Measurements from ENCODE around the gene ADAMTSL1. TPM values are rescaled to one million over a fixed set of nuclear protein-coding genes. Genes with fewer than 3 reads are reported as not detected.

ADAMTSL1 gene
- total RNA-seq, 2 experiments from 2014 or later: not detected

DNA sequence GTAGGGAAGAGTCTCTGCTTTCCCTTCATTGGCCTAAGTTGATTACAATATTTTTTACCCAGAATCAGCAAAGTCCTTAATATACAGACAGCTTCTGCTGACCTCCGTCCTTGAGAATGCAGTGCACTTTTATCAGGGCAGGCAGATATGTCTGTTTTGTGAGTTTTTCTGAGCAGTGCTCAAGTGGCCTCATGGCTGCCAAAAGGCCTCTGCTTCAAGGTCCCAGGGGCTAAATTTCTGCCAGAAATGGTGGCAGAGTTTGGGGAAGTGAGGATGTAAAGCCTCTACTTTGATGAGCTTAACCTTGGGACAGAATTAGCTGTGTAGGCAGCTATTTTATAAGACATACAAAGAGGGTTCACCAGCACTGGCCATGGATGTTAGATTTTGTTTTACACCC lies 275.8 kb downstream of the ADAMTSL1 start:
- intact Hi-C loops (cut with micrococcal nuclease): no loop called here
- TF ChIP-seq, protein P1, sequence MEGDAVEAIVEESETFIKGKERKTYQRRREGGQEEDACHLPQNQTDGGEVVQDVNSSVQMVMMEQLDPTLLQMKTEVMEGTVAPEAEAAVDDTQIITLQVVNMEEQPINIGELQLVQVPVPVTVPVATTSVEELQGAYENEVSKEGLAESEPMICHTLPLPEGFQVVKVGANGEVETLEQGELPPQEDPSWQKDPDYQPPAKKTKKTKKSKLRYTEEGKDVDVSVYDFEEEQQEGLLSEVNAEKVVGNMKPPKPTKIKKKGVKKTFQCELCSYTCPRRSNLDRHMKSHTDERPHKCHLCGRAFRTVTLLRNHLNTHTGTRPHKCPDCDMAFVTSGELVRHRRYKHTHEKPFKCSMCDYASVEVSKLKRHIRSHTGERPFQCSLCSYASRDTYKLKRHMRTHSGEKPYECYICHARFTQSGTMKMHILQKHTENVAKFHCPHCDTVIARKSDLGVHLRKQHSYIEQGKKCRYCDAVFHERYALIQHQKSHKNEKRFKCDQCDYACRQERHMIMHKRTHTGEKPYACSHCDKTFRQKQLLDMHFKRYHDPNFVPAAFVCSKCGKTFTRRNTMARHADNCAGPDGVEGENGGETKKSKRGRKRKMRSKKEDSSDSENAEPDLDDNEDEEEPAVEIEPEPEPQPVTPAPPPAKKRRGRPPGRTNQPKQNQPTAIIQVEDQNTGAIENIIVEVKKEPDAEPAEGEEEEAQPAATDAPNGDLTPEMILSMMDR (IDR thresholded peaks at IDR 0.05): no peak
- Mint-ChIP-seq H3K9me3 (no peaks in the 10 kb centered on the region), H3K4me3 (no peak overlapping the region), H3K27ac (no peak overlapping the region), H3K4me1 (ENCODE audit: low read depth) (no peaks in the 10 kb centered on the region), H3K36me3 (ENCODE audit: low read depth) (no peaks in the 10 kb centered on the region), H3K27me3 (no peaks in the 10 kb centered on the region)
- CTCF ChIA-PET: no interaction called here
- DNase-seq (no peak), ATAC-seq (no peak)
- POLR2A ChIA-PET: interaction anchor here (0.8 kb wide), 1 partner anchor 520 kb away, joined by 3 read pairs; no protein-coding TSS in a partner anchor

DNA sequence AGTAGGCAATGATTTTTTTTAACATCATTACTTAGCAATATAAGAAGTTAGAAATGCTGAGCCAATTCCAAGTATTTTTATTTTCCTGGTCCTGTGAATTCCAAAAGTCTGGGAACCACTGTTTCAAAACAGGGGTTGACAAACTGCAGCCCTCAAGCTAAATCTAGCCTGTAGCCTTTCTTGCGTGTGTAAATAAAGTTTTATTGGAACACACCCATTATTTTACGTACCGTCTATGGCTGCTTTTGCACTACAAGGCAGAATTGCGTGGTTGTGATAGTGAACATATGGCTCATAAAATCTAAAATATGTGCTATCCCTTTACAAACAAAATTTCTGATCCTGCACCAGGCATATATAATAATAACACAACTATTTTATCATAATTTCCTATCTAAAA lies 280.0 kb downstream of the ADAMTSL1 start:
- H3K4me3 Mint-ChIP-seq: no peak overlapping the region
- DNase-seq: no peak
- ATAC-seq: no peak
- TF ChIP-seq, protein P1 (IDR thresholded peaks at IDR 0.05): no peak
- H3K36me3 Mint-ChIP-seq (ENCODE audit: low read depth): no peaks in the 10 kb centered on the region
- H3K27me3 Mint-ChIP-seq: no peaks in the 10 kb centered on the region
- H3K4me1 Mint-ChIP-seq (ENCODE audit: low read depth): no peaks in the 10 kb centered on the region
- intact Hi-C loops (cut with micrococcal nuclease): no loop called here
- H3K9me3 Mint-ChIP-seq: no peaks in the 10 kb centered on the region
- CTCF ChIA-PET: no interaction called here
- no peak overlapping the region for H3K27ac Mint-ChIP-seq
- POLR2A ChIA-PET: no interaction called here

DNA sequence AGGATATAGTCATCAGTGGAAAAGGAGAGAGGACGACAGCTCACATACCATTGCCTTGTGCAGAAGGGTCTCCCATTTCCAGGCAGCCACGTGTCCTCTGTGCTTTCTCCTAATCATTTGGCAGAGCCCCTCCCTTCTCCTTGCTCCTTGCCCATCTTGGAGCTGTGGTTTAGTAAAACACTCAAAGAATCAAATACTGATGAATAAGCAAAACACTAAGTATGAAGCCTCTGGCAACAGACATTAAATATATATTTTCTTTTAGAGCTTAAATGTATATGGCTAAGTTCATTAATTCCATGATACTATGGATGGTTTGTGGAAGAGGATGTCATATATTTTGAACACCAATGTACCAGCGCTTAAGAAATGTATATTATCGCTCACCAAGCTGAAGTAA lies 280.6 kb downstream of the ADAMTSL1 start:
- DNase-seq: no peak
- Mint-ChIP-seq H3K4me1 (ENCODE audit: low read depth) (no peaks in the 10 kb centered on the region), H3K27me3 (no peaks in the 10 kb centered on the region)

DNA sequence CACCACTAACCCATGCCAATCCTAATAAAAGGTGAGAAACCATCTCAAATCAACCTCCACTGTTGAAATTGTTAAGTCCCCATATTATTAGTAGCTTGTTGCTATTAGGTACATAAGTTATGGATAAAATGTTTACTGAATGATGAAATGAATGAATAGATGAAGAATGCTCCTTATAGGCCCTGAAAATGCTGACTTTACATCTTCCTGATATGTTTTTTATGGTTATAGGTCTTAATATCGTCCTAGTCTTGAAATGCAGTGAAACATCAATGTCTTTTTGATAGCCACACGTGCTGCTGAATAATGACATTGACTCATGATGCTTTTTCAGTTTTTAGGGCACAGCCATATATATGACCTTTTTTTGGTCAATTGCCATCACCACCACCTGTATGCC lies 281.3 kb downstream of the ADAMTSL1 start:
- Mint-ChIP-seq H3K4me1 (ENCODE audit: low read depth) (no peaks in the 10 kb centered on the region), H3K9me3 (no peaks in the 10 kb centered on the region), H3K36me3 (ENCODE audit: low read depth) (no peaks in the 10 kb centered on the region), H3K27me3 (no peaks in the 10 kb centered on the region), H3K27ac (no peak overlapping the region), H3K4me3 (no peak overlapping the region)
- no peak for ATAC-seq
- intact Hi-C loops (cut with micrococcal nuclease): no loop called here
- ChIA-PET CTCF (no interaction called here), POLR2A (no interaction called here)
- TF ChIP-seq, protein P1 (IDR thresholded peaks at IDR 0.05): no peak
- no peak for DNase-seq

More for the DNA sequence above, 280.6 kb downstream of the ADAMTSL1 start:
- Mint-ChIP-seq H3K36me3 (ENCODE audit: low read depth) (no peaks in the 10 kb centered on the region), H3K27ac (no peak overlapping the region), H3K4me3 (no peak overlapping the region), H3K9me3 (no peaks in the 10 kb centered on the region)
- TF ChIP-seq, protein P1 (IDR thresholded peaks at IDR 0.05): no peak
- no peak for ATAC-seq
- CTCF ChIA-PET: no interaction called here
- intact Hi-C loops (cut with micrococcal nuclease): no loop called here
- POLR2A ChIA-PET: interaction anchor here (0.8 kb wide), 1 partner anchor 16 kb away, joined by 3 read pairs; no protein-coding TSS in a partner anchor

DNA sequence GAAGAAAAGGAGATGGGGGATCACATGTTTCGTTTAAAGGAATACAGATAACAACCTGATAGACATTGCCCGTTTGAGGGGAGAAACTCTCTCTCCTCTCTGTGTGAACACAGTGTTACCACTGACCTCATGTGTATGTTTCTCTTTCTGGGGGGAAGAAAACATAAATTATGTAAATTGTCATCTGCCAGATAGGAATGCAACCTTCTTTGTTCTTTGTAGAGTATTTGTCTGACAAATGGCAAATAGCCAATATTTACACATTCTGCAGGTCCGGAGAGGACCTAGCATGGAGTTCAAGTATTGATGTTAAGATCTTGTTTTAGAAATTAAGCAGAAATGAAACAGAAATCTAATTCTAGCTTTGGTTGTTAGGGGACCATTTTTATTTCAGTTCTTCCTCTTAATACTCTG lies 282.8 kb downstream of the ADAMTSL1 start:
- intact Hi-C loops (cut with micrococcal nuclease): no loop called here

More for the DNA sequence above, 282.8 kb downstream of the ADAMTSL1 start:
- H3K9me3 Mint-ChIP-seq: no peaks in the 10 kb centered on the region
- ATAC-seq (no peak), DNase-seq (no peak)
- H3K27me3 Mint-ChIP-seq: no peaks in the 10 kb centered on the region
- H3K4me3 Mint-ChIP-seq: no peak overlapping the region
- ChIA-PET POLR2A (no interaction called here), CTCF (no interaction called here)
- H3K27ac Mint-ChIP-seq: no peak overlapping the region
- H3K4me1 Mint-ChIP-seq (ENCODE audit: low read depth): no peaks in the 10 kb centered on the region
- TF ChIP-seq, protein P1 (IDR thresholded peaks at IDR 0.05): no peak
- no peaks in the 10 kb centered on the region for H3K36me3 Mint-ChIP-seq (ENCODE audit: low read depth)
